ENCODE measurements around the gene VPS35L.
A peak's percentile ranks its signal among the peaks of the same experiment; 100 is the strongest.
"Not testable (repeated sequence)": the region's sequence is repeated elsewhere in the genome, so short reads cannot be mapped to it uniquely, and the experiment has no call there.

Gene VPS35L

GRCh38 chr16:19677402-19677801 is 121.9 kb downstream of the VPS35L start:
- Mint-ChIP-seq H3K36me3 (ENCODE audit: low read depth) (peaks cover 21% of the 10 kb centered on the region), H3K4me1 (no peaks in the 10 kb centered on the region), H3K9me3 (no peaks in the 10 kb centered on the region), H3K4me3 (no peak overlapping the region), H3K27me3 (no peaks in the 10 kb centered on the region), H3K27ac (no peak overlapping the region)
- ATAC-seq (no peak), DNase-seq (no peak)

- ATAC-seq: no peak
- Mint-ChIP-seq H3K9me3 (no peaks in the 10 kb centered on the region), H3K36me3 (ENCODE audit: low read depth) (peaks cover 33% of the 10 kb centered on the region), H3K4me1 (no peaks in the 10 kb centered on the region), H3K4me3 (no peak overlapping the region), H3K27ac (no peak overlapping the region), H3K27me3 (no peaks in the 10 kb centered on the region)
- no peak for DNase-seq
Measured at GRCh38 chr16:19678804-19679203, 123.3 kb downstream of the VPS35L start.

- not testable (repeated sequence) for H3K9me3 Mint-ChIP-seq, H3K27ac Mint-ChIP-seq, H3K4me1 Mint-ChIP-seq, ATAC-seq, DNase-seq, H3K4me3 Mint-ChIP-seq, H3K27me3 Mint-ChIP-seq
- peaks cover 35% of the 10 kb centered on the region for H3K36me3 Mint-ChIP-seq (ENCODE audit: low read depth)
Measured at GRCh38 chr16:19679281-19679680, 123.8 kb downstream of the VPS35L start.

- ATAC-seq (no peak), DNase-seq (no peak)
- no peaks in the 10 kb centered on the region for H3K4me1 Mint-ChIP-seq
- H3K27ac Mint-ChIP-seq: no peak overlapping the region
- H3K36me3 Mint-ChIP-seq (ENCODE audit: low read depth): peaks cover 40% of the 10 kb centered on the region
- H3K9me3 Mint-ChIP-seq: peaks cover 6% of the 10 kb centered on the region
- no peaks in the 10 kb centered on the region for H3K27me3 Mint-ChIP-seq
- H3K4me3 Mint-ChIP-seq: no peak overlapping the region
Measured at GRCh38 chr16:19680881-19681340, 125.4 kb downstream of the VPS35L start.

GRCh38 chr16:19681637-19682036 is 126.1 kb downstream of the VPS35L start:
- Mint-ChIP-seq H3K4me1 (no peaks in the 10 kb centered on the region), H3K27ac (no peak overlapping the region), H3K36me3 (ENCODE audit: low read depth) (peaks cover 40% of the 10 kb centered on the region), H3K9me3 (peaks cover 6% of the 10 kb centered on the region), H3K27me3 (no peaks in the 10 kb centered on the region), H3K4me3 (no peak overlapping the region)
- no peak for DNase-seq
- ATAC-seq: no peak

- peaks cover 45% of the 10 kb centered on the region for H3K36me3 Mint-ChIP-seq (ENCODE audit: low read depth)
Measured at GRCh38 chr16:19683453-19684236, 128.1 kb downstream of the VPS35L start.

GRCh38 chr16:19685176-19685575 is 129.7 kb downstream of the VPS35L start:
- no peak overlapping the region for H3K27ac Mint-ChIP-seq
- no peak for ATAC-seq
- DNase-seq: no peak
- no peaks in the 10 kb centered on the region for H3K27me3 Mint-ChIP-seq
- peaks cover 6% of the 10 kb centered on the region for H3K9me3 Mint-ChIP-seq
- H3K4me1 Mint-ChIP-seq: peaks cover 10% of the 10 kb centered on the region
- peaks cover 47% of the 10 kb centered on the region for H3K36me3 Mint-ChIP-seq (ENCODE audit: low read depth)
- no peak overlapping the region for H3K4me3 Mint-ChIP-seq

More at GRCh38 chr16:19683453-19684236, 128.1 kb downstream of the VPS35L start:
- Mint-ChIP-seq H3K9me3 (peaks cover 6% of the 10 kb centered on the region), H3K4me1 (no peaks in the 10 kb centered on the region), H3K27me3 (no peaks in the 10 kb centered on the region), H3K4me3 (no peak overlapping the region), H3K27ac (no peak overlapping the region)
- DNase-seq (no peak), ATAC-seq (no peak)

GRCh38 chr16:19687279-19687678 is 131.8 kb downstream of the VPS35L start:
- no peak overlapping the region for H3K27ac Mint-ChIP-seq
- peaks cover 6% of the 10 kb centered on the region for H3K9me3 Mint-ChIP-seq
- peaks cover 45% of the 10 kb centered on the region for H3K36me3 Mint-ChIP-seq (ENCODE audit: low read depth)
- peaks cover 18% of the 10 kb centered on the region for H3K4me1 Mint-ChIP-seq
- H3K27me3 Mint-ChIP-seq: no peaks in the 10 kb centered on the region
- ATAC-seq: no peak
- DNase-seq: no peak
- no peak overlapping the region for H3K4me3 Mint-ChIP-seq

- Mint-ChIP-seq H3K36me3 (ENCODE audit: low read depth) (peaks cover 39% of the 10 kb centered on the region), H3K9me3 (peaks cover 6% of the 10 kb centered on the region), H3K27me3 (no peaks in the 10 kb centered on the region), H3K4me1 (peaks cover 18% of the 10 kb centered on the region), H3K27ac (no peak overlapping the region), H3K4me3 (no peak overlapping the region)
- no peak for DNase-seq
- ATAC-seq: no peak
Measured at GRCh38 chr16:19688396-19689024, 133.0 kb downstream of the VPS35L start.

GRCh38 chr16:19689342-19689741 is 133.8 kb downstream of the VPS35L start:
- no peak for ATAC-seq
- no peaks in the 10 kb centered on the region for H3K27me3 Mint-ChIP-seq
- no peak overlapping the region for H3K4me3 Mint-ChIP-seq
- peaks cover 6% of the 10 kb centered on the region for H3K9me3 Mint-ChIP-seq
- peaks cover 36% of the 10 kb centered on the region for H3K36me3 Mint-ChIP-seq (ENCODE audit: low read depth)
- H3K27ac Mint-ChIP-seq: peak overlapping the region; percentile 8
- no peak for DNase-seq
- peaks cover 18% of the 10 kb centered on the region for H3K4me1 Mint-ChIP-seq

- H3K4me3 Mint-ChIP-seq: no peak overlapping the region
- peaks cover 20% of the 10 kb centered on the region for H3K4me1 Mint-ChIP-seq
- no peak overlapping the region for H3K27ac Mint-ChIP-seq
Measured at GRCh38 chr16:19690196-19690595, 134.7 kb downstream of the VPS35L start.

GRCh38 chr16:19691161-19691711 is 135.7 kb downstream of the VPS35L start:
- Mint-ChIP-seq H3K4me1 (peaks cover 25% of the 10 kb centered on the region), H3K4me3 (no peak overlapping the region), H3K9me3 (no peaks in the 10 kb centered on the region), H3K27ac (no peak overlapping the region), H3K36me3 (ENCODE audit: low read depth) (peaks cover 29% of the 10 kb centered on the region), H3K27me3 (no peaks in the 10 kb centered on the region)
- DNase-seq (no peak), ATAC-seq (no peak)

More at GRCh38 chr16:19690196-19690595, 134.7 kb downstream of the VPS35L start:
- peaks cover 4% of the 10 kb centered on the region for H3K9me3 Mint-ChIP-seq
- peaks cover 33% of the 10 kb centered on the region for H3K36me3 Mint-ChIP-seq (ENCODE audit: low read depth)
- no peaks in the 10 kb centered on the region for H3K27me3 Mint-ChIP-seq
- no peak for DNase-seq
- ATAC-seq: no peak

GRCh38 chr16:19694989-19695388 is 139.5 kb downstream of the VPS35L start:
- H3K36me3 Mint-ChIP-seq (ENCODE audit: low read depth): peaks cover 40% of the 10 kb centered on the region
- ATAC-seq: no peak
- no peak overlapping the region for H3K27ac Mint-ChIP-seq
- H3K9me3 Mint-ChIP-seq: no peaks in the 10 kb centered on the region
- no peaks in the 10 kb centered on the region for H3K27me3 Mint-ChIP-seq
- H3K4me1 Mint-ChIP-seq: peaks cover 47% of the 10 kb centered on the region
- no peak for DNase-seq
- no peak overlapping the region for H3K4me3 Mint-ChIP-seq

- Mint-ChIP-seq H3K27ac (no peak overlapping the region), H3K4me1 (peaks cover 44% of the 10 kb centered on the region), H3K4me3 (no peak overlapping the region), H3K27me3 (no peaks in the 10 kb centered on the region), H3K36me3 (ENCODE audit: low read depth) (peaks cover 52% of the 10 kb centered on the region), H3K9me3 (no peaks in the 10 kb centered on the region)
- peak; percentile 23 for DNase-seq
- ATAC-seq: peak; percentile 16
Measured at GRCh38 chr16:19696328-19696727, 140.8 kb downstream of the VPS35L start.

- H3K27me3 Mint-ChIP-seq: no peaks in the 10 kb centered on the region
- peaks cover 40% of the 10 kb centered on the region for H3K4me1 Mint-ChIP-seq
- DNase-seq (no peak), ATAC-seq (no peak)
- peaks cover 52% of the 10 kb centered on the region for H3K36me3 Mint-ChIP-seq (ENCODE audit: low read depth)
- no peak overlapping the region for H3K4me3 Mint-ChIP-seq
- no peak overlapping the region for H3K27ac Mint-ChIP-seq
- H3K9me3 Mint-ChIP-seq: no peaks in the 10 kb centered on the region
Measured at GRCh38 chr16:19696961-19697360, 141.5 kb downstream of the VPS35L start.

All from activated naive CD8-positive, alpha-beta T cell treated with anti-CD3 and anti-CD28 coated beads, Interleukin-2, amount 50 U/mL, for 24 hours (primary cell).